Hindlimb muscle (tissue), 1 donor: ENCODE results near the gene CBL. TPM values are rescaled to one million over a fixed set of nuclear protein-coding genes. Genes with fewer than 3 reads are reported as not detected.
"Not testable (repeated sequence)": the region's sequence is repeated elsewhere in the genome, so short reads cannot be mapped to it uniquely, and the experiment has no call there.

Experiments used
- DNase-seq: peaks from one replicate; pipeline ENCODE4 v3.0.0-alpha.2; 2013
- polyA plus RNA-seq: library from polyadenylated mRNA; unstranded; fragments of 120-200 nt; gene quantifications from one replicate; pipeline ENCODE4 v1.2.1, GENCODE V29; 2013; ENCODE audit not compliant: insufficient read length

CBL gene
- 13.4 TPM for polyA plus RNA-seq

DNA sequence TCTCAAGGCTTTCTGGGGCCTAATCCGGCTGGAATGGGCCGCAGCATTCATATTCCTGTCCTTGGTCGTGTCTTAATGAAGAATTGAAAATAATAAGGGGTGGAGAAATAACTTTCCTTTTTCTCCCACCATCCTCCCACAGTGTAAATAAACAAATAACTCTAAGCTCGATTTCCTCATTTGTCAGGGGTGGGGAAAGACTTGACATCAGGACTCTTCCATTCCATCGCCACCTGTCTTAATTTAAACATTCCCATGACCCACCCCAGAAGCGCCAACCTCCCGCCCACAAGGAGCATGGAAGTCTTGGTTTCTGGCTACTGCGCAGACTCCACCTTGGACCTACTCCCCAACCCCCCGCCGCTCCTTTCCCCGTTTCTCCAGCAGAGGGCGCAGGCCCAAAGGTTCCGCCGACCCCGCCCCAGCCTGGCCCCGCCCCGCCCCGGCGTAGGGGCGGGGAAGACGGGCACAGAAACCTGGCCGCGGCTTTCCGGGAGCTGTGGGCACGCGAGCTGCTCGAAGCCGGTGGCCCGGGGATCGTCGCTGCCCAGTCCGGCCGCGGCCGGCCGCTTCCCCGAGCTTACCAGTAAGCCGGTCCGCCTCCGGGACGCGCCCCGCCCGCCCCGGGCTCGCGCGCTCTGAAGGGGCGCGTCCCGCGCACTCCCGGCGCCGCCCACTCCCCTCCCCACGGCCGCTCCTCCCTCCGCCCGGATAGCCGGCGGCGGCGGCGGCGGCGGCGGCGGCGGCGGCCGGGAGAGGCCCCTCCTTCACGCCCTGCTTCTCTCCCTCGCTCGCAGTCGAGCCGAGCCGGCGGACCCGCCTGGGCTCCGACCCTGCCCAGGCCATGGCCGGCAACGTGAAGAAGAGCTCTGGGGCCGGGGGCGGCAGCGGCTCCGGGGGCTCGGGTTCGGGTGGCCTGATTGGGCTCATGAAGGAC, at the start of gene CBL:
TSS of gene CBL (plus strand) at position 766 of the 937 bp plus-strand sequence. CDS start at position 845, 79 bp downstream.
- peak; percentile 93 for DNase-seq

- no peak for DNase-seq
Measured at GRCh38 chr11:119156496-119156895, 49.6 kb upstream of the CBL start.

DNA sequence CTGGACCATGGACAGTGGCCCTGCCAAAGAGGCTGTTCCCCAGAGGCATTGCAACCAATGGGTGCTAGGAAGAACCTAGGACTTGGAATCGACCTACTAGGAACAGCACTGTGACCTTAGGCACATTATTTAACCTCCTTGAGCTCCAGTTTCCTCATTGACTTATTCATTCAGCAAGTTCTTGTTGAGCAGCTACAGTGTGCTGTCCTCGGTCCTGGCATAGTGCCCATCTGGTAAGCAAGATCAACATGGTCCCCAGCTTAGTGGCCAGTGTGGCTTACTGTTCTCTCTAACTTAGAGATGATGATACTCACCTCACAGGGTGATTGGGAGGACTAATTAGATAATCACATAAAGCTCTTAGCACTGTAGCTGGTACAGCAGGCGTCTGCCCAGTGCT, 49.1 kb upstream of the CBL start:
- DNase-seq, result no peak

DNA sequence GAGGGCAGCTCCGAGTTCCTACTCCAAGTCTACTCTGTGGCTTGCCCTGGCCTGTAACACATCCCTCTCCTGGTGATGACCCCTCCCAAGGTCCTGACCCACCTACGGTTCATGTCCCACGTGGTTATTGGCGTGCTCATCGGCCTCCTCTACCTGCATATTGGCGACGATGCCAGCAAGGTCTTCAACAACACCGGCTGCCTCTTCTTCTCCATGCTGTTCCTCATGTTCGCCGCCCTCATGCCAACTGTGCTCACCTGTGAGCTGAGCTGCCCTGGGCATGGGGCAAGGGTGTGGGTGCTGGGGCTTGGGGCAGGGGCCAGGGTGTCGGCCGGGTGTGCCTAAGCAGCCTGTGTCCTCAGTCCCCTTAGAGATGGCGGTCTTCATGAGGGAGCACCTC, 47.7 kb upstream of the CBL start:
- DNase-seq, result no peak

- DNase-seq, result no peak
Measured at GRCh38 chr11:119160151-119160550, 46.0 kb upstream of the CBL start.

- no peak for DNase-seq
Measured at GRCh38 chr11:119161871-119162270, 44.3 kb upstream of the CBL start.

GRCh38 chr11:119166368-119167076, 39.6 kb upstream of the CBL start:
- no peak for DNase-seq

DNA sequence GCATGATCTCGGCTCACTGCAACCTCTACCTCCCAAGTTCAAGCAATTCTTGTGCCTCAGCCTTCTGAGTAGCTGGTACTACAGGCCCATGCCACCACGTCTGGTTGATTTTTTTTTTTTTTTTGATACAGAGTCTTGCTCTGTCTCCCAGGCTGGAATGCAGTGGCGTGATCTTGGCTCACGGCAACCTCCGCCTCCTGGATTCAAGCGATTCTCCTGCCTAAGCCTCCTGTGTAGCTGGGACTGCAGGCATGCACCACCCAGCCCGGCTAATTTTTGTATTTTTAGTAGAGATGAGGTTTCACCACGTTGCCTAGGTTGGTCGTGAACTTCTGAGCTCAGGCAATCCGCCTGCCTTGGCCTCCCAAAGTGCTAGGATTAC, 39.1 kb upstream of the CBL start:
- DNase-seq, result not testable (repeated sequence)

DNA sequence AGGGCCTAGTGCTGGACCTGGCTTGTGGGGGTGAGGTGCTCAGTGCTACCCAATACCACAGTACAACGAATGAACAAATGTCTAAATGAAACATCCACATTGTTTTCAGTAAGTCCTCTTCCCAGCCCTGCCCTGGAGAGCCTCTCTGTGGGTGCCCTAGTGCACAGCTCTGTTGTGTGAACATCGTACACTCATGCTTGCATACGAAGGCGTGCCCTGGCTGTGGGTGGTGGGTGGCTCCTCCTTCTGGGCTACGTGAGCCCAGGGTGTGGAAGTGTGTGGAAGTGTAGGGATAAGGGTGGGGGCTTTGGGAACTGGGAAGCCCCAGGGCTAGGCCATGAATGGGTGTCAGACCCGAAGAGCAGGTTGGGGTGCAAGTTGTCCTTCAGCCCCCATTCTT, 38.2 kb upstream of the CBL start:
- no peak for DNase-seq

GRCh38 chr11:119168471-119169281, 37.5 kb upstream of the CBL start, which contains the start of gene NLRX1:
Gene NLRX1 (plus strand): TSS chr11:119168725. CDS start chr11:119171404, 2,679 bp downstream.
- DNase-seq, result peak; percentile 82

GRCh38 chr11:119169282-119169719, 36.8 kb upstream of the CBL start:
- peak; percentile 40 for DNase-seq

GRCh38 chr11:119172513-119172912, 33.6 kb upstream of the CBL start:
- DNase-seq, result no peak

DNA sequence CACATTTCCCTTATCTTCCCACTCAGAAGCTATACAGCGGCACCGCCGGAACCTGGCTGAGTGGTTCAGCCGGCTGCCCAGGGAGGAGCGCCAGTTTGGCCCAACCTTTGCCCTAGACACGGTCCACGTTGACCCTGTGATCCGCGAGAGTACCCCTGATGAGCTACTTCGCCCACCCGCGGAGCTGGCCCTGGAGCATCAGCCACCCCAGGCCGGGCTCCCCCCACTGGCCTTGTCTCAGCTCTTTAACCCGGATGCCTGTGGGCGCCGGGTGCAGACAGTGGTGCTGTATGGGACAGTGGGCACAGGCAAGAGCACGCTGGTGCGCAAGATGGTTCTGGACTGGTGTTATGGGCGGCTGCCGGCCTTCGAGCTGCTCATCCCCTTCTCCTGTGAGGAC, 32.7 kb upstream of the CBL start:
- no peak for DNase-seq

DNA sequence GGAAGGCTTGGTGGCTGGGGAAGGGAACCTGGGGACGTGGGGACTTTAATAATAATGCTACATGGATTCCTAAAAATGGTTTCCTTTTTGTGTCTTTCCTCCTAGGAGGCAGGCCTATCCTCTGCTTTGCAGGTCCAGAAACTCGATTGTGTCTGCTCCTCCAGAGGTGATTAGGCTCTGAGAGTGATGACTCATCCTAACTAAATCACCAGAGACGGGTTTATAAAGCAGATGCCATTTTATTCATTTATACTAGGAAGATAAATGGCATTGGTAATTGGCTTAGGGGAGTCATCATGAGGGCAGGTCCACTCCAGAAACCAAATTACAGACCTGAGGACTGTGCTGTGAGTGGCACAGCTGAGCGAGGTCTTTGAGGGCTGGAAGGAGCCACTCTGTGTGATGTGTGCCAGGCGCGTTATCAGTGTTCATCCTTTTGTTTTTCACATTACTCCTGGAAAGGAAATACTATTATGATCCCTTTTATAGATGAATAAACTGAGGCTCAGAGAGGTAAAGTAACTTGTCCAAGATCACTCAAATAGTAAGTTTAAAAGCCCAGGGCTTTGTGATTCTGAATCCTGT, 30.6 kb upstream of the CBL start:
- no peak for DNase-seq

GRCh38 chr11:119178166-119178680, 27.9 kb upstream of the CBL start:
- DNase-seq, result no peak

DNA sequence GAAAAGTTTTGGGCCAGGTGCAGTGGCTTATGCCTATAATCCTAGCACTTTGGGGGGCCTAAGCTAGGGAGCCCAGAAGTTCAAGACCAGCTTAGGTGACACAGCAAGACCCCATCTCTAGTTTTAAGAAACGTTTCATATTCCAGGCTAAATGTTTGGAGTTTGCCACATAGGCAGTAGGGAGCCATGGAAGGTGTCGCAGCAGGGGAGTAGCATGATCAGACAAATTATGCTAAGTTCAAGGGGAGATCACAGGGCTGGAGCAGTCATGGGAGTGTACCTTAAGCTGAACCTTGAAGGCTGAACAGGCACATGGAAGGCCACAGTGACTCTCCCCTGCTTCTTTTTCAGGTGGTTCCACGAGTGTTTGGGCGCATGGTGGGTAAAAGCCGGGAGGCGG, 26.8 kb upstream of the CBL start:
- DNase-seq, result no peak

DNA sequence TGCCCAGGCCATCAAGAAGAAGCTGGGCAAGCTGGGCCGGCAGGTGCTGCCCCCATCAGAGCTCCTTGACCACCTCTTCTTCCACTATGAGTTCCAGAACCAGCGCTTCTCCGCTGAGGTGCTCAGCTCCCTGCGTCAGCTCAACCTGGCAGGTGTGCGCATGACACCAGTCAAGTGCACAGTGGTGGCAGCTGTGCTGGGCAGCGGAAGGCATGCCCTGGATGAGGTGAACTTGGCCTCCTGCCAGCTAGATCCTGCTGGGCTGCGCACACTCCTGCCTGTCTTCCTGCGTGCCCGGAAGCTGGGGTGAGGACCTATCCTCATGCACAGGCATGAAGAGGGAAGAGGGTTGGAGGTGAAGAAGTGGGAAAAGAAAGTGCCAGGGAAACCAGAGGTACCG, 26.2 kb upstream of the CBL start:
- DNase-seq, result no peak

DNA sequence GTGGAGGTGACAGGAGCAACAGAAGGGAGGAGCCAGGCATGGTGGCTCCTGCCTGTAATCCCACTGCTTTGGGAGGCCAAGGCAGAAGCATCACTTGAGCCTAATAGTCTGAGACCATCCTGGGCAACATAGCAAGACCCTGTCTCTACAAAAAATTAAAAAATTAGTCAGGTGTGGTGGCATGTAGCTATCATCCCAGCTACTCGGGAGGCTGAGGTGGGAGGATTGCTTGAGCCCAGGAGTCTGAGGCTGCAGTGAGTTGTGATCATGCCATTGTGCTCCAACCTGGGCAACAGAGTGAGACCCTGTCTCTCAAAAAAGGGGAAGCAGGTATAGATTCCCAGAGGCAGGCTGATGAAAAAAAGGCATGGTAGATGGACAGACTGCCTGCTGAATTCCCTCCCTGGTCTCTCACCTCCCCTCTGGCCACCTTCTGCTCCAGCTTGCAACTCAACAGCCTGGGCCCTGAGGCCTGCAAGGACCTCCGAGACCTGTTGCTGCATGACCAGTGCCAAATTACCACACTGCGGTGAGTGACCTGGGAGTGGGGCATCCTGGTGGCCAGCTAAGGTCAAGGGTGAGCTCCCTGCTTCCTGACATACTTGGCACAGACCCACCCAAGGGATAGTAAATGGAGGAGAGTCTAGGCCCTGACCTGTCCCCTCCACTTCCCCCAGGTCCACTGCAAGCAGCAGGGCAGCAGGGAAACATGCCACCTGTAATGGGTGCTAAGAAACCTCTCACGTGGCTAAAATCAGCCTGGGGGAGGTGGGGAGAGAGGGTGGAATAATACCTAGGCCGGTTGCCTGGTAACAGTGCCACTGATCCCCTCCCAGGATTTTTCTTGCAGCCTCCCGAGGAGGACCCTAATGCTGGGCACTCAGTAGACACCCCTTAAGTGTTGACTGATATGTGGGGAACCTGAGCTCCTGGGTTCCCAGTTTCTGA, 25.1 kb upstream of the CBL start:
- no peak for DNase-seq

GRCh38 chr11:119181677-119182412, 24.3 kb upstream of the CBL start:
- DNase-seq, result no peak

DNA sequence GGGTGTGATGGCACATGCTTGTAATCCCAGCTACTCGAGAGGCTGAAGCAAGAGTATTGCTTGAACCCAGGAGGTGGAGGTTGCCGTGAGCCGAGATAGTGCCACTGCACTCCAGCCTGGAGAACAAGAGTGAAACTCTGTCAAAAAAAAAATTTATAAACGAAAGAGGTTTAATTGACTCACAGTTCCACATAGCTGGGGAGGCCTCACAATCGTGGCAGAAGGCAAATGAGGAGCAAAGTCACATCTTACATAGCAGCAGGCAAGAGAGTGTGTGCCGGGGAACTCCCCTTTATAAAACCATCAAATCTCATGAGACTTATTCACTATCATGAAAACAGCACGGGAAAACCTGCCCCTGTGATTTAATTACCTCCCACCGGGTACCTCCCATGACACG, 21.7 kb upstream of the CBL start:
- DNase-seq, result not testable (repeated sequence)
